HG02852 (cell line): ENCODE measurements around the gene COL24A1.
"Not testable (repeated sequence)": the region's sequence is repeated elsewhere in the genome, so short reads cannot be mapped to it uniquely, and the experiment has no call there.

Source experiments
- ATAC-seq: cut with Tn5 transposase; IDR thresholded peaks from one replicate; pipeline ENCODE4 v1.9.1; 2021; ENCODE audit warnings: mild to moderate bottlenecking, moderate library complexity; ENCODE audit not compliant: unreplicated experiment

Gene COL24A1

DNA sequence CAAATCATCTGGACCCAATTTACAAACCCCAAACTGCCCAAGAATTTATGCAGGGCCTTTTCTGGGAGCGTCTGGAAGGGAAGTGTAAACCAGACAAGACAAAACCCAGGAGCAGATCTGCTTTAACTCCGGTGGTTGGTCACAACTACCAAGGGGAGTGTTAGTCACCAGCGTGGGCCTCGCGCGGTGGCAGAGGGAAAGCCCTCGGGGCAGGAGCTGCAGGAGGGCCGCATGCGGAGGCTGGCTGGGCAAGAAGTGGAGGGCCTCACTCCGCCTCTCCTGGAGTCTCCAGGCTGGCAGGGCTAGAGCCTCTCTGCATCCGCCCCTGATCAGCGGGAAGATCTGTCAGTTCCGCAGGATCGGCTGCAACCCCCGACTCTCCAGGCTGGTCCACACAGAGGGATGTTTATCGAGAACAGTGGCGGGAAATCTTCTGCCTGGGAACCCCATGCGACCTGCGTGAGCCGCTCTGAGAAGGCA lies 2.0 kb downstream of the COL24A1 start:
- no peak for ATAC-seq

DNA sequence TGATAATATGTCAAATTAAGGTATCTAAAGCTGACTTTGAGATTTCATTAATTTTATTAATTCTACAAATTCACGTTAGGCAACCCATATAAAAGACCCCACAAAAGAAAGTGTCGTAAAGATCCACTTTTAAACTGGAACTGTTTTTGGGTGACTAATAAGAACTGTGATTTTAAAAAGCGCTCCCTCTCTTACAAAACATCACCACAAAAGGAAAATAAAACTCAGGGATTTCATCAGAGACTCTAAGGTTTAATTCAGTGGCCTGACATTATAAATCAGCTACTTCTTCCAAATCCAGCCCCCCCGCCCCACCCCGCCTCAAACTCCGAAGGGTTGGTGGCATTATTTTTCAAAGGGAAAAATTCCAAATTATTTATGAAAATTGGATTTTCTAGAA lies 2.7 kb downstream of the COL24A1 start:
- ATAC-seq: no peak

- ATAC-seq: no peak
These were observed 3.7 kb downstream of the COL24A1 start for GRCh38 chr1:86152887-86153286.

- ATAC-seq: no peak
These were observed 5.1 kb downstream of the COL24A1 start for GRCh38 chr1:86151427-86151826.

DNA sequence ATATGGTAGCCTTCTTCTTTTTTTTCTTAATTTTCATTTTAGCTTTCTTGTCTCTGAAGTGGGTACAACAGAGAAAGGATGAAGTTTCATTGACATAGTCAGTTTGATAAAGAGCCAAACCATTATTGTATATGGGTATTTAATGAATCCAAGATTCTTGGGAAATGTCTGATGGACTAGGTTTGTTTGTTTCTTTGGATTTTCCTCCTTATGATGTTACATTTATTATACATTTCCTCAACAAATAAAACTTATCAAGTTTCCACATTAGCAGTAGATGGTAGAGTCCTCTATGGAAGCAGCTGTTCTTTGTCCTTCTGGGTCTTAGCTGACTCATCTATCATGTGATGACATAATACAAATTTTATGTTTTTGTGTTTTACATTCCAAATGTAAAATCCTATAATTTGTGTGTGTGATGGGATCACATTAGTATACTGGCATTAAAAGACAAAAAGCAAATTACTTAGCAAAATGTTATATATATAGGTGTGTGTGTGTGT lies 6.0 kb downstream of the COL24A1 start:
- ATAC-seq: no peak

DNA sequence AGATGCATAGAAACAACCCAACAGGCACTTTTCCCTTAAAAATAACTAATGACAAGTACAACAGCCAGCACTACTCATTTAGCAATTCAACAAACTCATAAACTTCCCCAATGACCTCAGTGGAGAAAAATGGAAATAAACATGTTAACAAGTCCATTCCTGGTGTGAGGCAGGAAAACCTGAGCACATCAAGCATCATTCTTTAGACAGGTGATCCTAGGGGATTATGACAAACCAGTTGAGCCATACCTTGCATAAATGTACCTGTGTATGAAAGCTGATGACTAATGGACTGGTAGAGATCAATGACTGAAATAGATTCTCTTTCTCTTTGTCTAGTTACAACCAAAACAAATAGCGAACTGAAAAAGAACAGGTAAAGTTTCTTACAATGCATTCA lies 7.0 kb downstream of the COL24A1 start:
- ATAC-seq: no peak

DNA sequence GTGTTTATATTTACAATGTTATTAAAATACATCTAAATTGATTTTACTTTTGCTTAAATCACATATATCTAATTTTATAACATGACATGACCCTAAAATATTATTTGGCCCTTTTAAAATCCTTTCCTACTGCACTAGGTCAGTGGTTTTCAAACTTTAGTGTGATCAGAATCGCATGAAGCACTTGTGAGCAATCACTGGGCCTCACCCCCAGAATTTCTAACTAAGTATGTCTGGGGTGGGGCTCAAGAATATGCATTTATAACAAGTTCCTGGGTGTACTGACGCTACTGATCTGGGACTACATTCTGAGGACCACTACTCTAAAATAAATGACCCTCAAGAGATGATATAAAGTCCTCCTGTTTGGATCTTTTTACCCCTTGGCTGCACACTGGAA lies 8.8 kb downstream of the COL24A1 start:
- ATAC-seq: no peak

GRCh38 chr1:86146566-86146965 lies 10.0 kb downstream of the COL24A1 start:
- ATAC-seq: no peak

GRCh38 chr1:86140281-86140880 lies 16.2 kb downstream of the COL24A1 start:
- ATAC-seq: no peak

- ATAC-seq: no peak
These were observed 17.8 kb downstream of the COL24A1 start for GRCh38 chr1:86138746-86139145.

GRCh38 chr1:86137436-86137835 lies 19.1 kb downstream of the COL24A1 start:
- ATAC-seq: no peak

- no peak for ATAC-seq
These were observed 37.3 kb downstream of the COL24A1 start for GRCh38 chr1:86119214-86119764.

- no peak for ATAC-seq
These were observed 41.7 kb downstream of the COL24A1 start for GRCh38 chr1:86114816-86115400.

DNA sequence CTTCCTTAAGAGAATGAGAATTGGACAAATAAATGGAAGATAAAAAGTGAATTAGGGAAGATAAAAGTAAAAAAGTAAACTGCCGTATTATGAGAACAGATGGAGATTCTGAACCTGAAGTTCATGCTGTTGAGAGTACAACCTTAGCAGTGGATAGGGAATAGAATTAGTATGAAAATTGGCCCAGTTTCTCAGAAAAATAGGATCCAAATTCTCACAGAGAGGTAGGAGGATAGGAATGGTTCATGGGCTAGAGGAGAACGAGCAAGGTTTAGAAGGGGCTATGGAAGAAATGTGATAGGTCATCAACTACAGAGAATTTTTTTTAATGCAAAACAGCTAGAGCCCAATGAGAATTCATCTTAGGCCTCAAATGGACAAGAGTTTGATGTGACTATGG lies 42.3 kb downstream of the COL24A1 start:
- no peak for ATAC-seq

DNA sequence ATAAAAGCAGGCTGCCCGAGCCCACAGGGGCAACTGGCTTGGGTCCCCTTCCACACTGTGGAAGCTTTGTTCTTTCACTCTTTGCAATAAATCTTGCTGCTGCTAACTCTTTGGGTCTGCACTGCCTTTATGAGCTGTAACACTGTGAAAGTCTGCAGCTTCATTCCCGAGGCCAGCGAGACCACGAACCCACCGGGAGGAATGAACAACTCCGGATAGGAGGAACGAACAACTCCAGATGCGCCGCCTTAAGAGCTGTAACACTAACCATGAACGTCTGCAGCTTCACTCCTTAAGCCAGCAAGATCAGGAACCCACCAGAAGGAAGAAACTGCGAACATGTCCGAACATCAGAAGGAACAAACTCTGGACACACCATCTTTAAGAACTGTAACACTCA lies 45.0 kb downstream of the COL24A1 start:
- ATAC-seq: not testable (repeated sequence)

- no peak for ATAC-seq
These were observed 46.0 kb downstream of the COL24A1 start for GRCh38 chr1:86110451-86111129.

DNA sequence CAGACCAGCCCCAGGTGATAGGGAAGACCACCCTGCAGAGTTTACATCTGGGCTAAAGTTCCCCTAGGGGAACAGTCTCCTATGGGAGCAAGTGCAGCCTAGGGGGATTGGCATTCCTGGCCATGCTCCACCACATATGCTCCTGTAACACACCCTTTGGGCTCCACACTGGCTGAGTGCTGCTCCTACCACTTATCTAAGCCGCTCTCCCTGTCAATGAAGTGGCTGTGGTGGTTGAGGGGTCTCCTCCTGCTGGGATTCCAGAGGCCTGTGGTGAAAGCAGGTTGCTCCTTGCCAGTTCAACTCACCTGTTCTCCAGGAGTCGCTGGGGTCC lies 51.1 kb downstream of the COL24A1 start:
- no peak for ATAC-seq

DNA sequence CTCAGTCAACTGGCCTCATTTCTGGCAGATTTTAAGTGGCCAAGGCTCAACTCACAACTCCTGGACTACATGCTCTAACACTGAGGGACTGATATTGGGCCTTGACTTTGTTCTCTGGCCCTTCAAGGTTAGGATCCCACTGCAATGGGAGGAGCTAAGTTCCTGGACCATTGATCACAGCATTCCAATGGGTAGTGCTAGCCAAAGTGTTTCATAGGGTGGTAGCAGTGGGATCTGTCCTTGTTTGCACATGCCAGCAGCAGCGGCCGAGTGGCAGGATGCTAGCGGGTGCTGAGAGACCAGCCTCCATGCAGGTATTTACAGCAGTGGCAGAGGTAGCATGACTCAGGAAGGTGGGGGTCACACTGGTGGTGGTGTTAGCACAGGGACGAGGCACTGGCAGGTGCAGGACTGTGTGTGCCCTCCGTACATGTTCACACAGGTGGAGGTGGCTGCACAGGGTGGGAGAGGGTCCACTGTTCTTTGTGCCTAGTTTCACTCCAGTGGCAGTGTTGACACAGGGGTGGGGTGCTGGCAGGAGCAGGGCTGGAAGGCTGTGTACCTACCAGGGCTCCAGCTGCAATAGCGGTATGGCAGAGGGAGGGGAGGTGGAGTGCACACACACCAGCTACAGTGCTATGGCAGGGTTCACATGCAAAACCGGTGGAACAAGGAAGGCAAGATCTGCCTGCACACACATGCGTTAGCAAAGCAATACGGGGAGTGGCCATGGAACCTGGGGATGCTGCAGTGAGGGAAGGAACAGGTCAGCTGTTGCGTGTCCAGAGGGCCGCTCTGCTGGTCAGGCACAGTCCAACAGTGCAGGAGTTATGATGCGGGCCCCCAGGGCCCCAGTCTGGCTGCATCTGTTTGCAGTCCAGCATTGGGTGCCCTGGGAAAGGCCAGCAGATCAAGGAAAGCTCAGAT lies 51.7 kb downstream of the COL24A1 start:
- no peak for ATAC-seq

- no peak for ATAC-seq
These were observed 55.0 kb downstream of the COL24A1 start for GRCh38 chr1:86101616-86102015.

- no peak for ATAC-seq
These were observed 56.2 kb downstream of the COL24A1 start for GRCh38 chr1:86100401-86100800.

DNA sequence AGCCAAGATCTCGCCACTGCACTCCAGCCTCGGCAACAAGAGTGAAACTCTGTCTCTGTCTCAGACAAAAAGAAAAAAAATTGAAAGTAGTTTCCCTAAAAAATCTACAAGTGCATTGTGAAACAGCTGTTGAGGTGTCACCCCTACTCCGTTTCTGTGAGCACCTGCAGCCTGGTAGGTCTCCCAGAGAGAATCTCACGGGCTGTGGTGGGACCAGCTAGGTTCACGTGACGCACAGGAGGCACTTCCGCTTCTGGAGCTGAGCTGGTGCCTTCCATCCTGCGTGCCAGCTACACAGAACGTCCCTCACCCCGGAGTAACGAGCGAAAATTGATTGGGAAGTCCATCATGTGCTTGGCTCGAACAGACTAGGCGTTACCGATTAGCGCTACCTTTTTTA lies 66.8 kb downstream of the COL24A1 start:
- ATAC-seq: no peak
